Mesendoderm (in vitro differentiated cells): ENCODE results near the gene SPEG.

ENCODE experiments used
- DNase-seq: peaks from one replicate; pipeline ENCODE4 v3.0.0; 2013
- H2AK5ac ChIP-seq: 2 replicates; pipeline ENCODE4 v1.6.1; 2013; ENCODE audit warnings: low read length, inconsistent platforms
- H2BK120ac ChIP-seq: 2 replicates; pipeline ENCODE4 v1.6.1; 2013; ENCODE audit warnings: low read depth, mild to moderate bottlenecking, low read length, moderate library complexity, mixed read lengths
- H2BK15ac ChIP-seq: replicated peaks from 2 replicates; pipeline ENCODE4 v1.6.1; 2013; ENCODE audit warnings: low read depth, mild to moderate bottlenecking, moderate library complexity
- H2BK5ac ChIP-seq: 2 replicates; pipeline ENCODE4 v1.6.1; 2013; ENCODE audit warnings: low read length, inconsistent platforms
- H3K18ac ChIP-seq: 2 replicates; pipeline ENCODE4 v1.6.1; 2013; ENCODE audit warnings: mild to moderate bottlenecking, low read length, mixed read lengths
- H3K23ac ChIP-seq: one replicate; pipeline ENCODE4 v1.6.1; 2013; ENCODE audit warnings: low read length
- H3K27ac ChIP-seq: 2 replicates; pipeline ENCODE4 v1.5.1; 2013; ENCODE audit warnings: low read depth, mild to moderate bottlenecking, inconsistent platforms, low read length, moderate library complexity
- H3K27me3 ChIP-seq: 2 replicates; pipeline ENCODE4 v1.6.1; 2013; ENCODE audit warnings: low read length, control low read depth, mild to moderate bottlenecking, inconsistent platforms; ENCODE audit not compliant: insufficient read depth, poor library complexity
- H3K36me3 ChIP-seq: 2 replicates; pipeline ENCODE4 v1.6.1; 2013; ENCODE audit warnings: low read length, inconsistent platforms; ENCODE audit not compliant: control insufficient read depth, insufficient read depth
- H3K4ac ChIP-seq: one replicate; pipeline ENCODE4 v1.6.1; 2013; ENCODE audit warnings: low read depth, mild to moderate bottlenecking, low read length, moderate library complexity
- H3K4me1 ChIP-seq: 2 replicates; pipeline ENCODE4 v1.6.1; 2013; ENCODE audit warnings: low read depth, low read length, inconsistent platforms; ENCODE audit not compliant: control insufficient read depth
- H3K4me2 ChIP-seq: 2 replicates; pipeline ENCODE4 v1.6.1; 2013; ENCODE audit warnings: low read length
- H3K4me3 ChIP-seq: 2 replicates; pipeline ENCODE4 v1.5.1; 2013; ENCODE audit warnings: mild to moderate bottlenecking, low read length
- H3K56ac ChIP-seq: one replicate; pipeline ENCODE4 v1.6.1; 2013; ENCODE audit warnings: low read length
- H3K79me1 ChIP-seq: 2 replicates; pipeline ENCODE4 v1.6.1; 2013; ENCODE audit warnings: low read length, inconsistent platforms
- H3K79me2 ChIP-seq: 2 replicates; pipeline ENCODE4 v1.6.1; 2013; ENCODE audit warnings: mild to moderate bottlenecking, low read length; ENCODE audit not compliant: control insufficient read depth, insufficient read depth
- H3K9ac ChIP-seq: 2 replicates; pipeline ENCODE4 v1.6.1; 2013; ENCODE audit warnings: low read length, inconsistent platforms
- H4K5ac ChIP-seq: one replicate; pipeline ENCODE4 v1.6.1; 2013; ENCODE audit warnings: low read length
- H4K8ac ChIP-seq: one replicate; pipeline ENCODE4 v1.6.1; 2013; ENCODE audit warnings: low read depth, mild to moderate bottlenecking, control low read depth, low read length, moderate library complexity
- WGBS: extraction: QIAGEN DNeasy Blood & Tissue Kit; methylation state at CpG from one replicate; pipeline ENCODE4 v1.1.7; 2013; ENCODE audit warnings: low lambda C conversion rate, missing lambda C conversion rate; ENCODE audit not compliant: insufficient coverage; ENCODE audit errors: extremely low coverage; 5-methylcytosine and 5-hydroxymethylcytosine counted together

The SPEG gene

GRCh38 chr2:219403861-219404260 is 30.8 kb upstream of the SPEG start:
- H2BK15ac ChIP-seq = no peak overlapping the region
- H2BK120ac ChIP-seq = no peak overlapping the region
- no peak overlapping the region for H3K9ac ChIP-seq
- H3K4me2 ChIP-seq = no peak overlapping the region
- no peak overlapping the region for H3K23ac ChIP-seq
- H3K4me3 ChIP-seq = no peak overlapping the region
- no peaks in the 10 kb centered on the region for H3K4me1 ChIP-seq
- no peak overlapping the region for H4K5ac ChIP-seq
- no peaks in the 10 kb centered on the region for H3K79me2 ChIP-seq
- no peak overlapping the region for H2AK5ac ChIP-seq
- no peak for DNase-seq
- H3K56ac ChIP-seq = no peak overlapping the region
- no peak overlapping the region for H3K18ac ChIP-seq
- H3K27ac ChIP-seq = no peak overlapping the region
- H3K36me3 ChIP-seq = no peaks in the 10 kb centered on the region
- H3K27me3 ChIP-seq = no peaks in the 10 kb centered on the region
- no peak overlapping the region for H4K8ac ChIP-seq
- H3K4ac ChIP-seq = no peak overlapping the region
- H2BK5ac ChIP-seq = no peak overlapping the region
- H3K79me1 ChIP-seq = no peaks in the 10 kb centered on the region
- no CpG with 5 or more reads among the region's 9 CpGs for WGBS

GRCh38 chr2:219404291-219404910 is 30.2 kb upstream of the SPEG start:
- Histone ChIP-seq H3K79me1 (no peaks in the 10 kb centered on the region), H3K4ac (no peak overlapping the region), H2AK5ac (no peak overlapping the region), H2BK15ac (no peak overlapping the region), H3K4me1 (no peaks in the 10 kb centered on the region), H3K36me3 (no peaks in the 10 kb centered on the region), H2BK120ac (no peak overlapping the region), H4K8ac (no peak overlapping the region), H3K18ac (no peak overlapping the region), H3K4me3 (no peak overlapping the region), H3K4me2 (no peak overlapping the region), H3K23ac (no peak overlapping the region), H3K56ac (peak overlapping the region; percentile 12), H3K27ac (no peak overlapping the region), H3K27me3 (no peaks in the 10 kb centered on the region), H3K9ac (no peak overlapping the region), H2BK5ac (no peak overlapping the region), H4K5ac (no peak overlapping the region), H3K79me2 (no peaks in the 10 kb centered on the region)
- no peak for DNase-seq
- WGBS = no CpG with 5 or more reads among the region's 10 CpGs

- Histone ChIP-seq H3K27me3 (no peaks in the 10 kb centered on the region), H3K36me3 (no peaks in the 10 kb centered on the region), H3K23ac (no peak overlapping the region), H3K4ac (peak overlapping the region; percentile 17), H3K79me1 (no peaks in the 10 kb centered on the region), H3K4me3 (no peak overlapping the region), H4K5ac (no peak overlapping the region), H3K4me1 (no peaks in the 10 kb centered on the region), H3K18ac (no peak overlapping the region), H2BK120ac (no peak overlapping the region), H2AK5ac (no peak overlapping the region), H3K9ac (no peak overlapping the region), H3K56ac (no peak overlapping the region), H4K8ac (no peak overlapping the region), H3K79me2 (no peaks in the 10 kb centered on the region), H3K27ac (no peak overlapping the region), H2BK5ac (no peak overlapping the region), H3K4me2 (no peak overlapping the region), H2BK15ac (no peak overlapping the region)
- no peak for DNase-seq
- no CpG with 5 or more reads among the region's 7 CpGs for WGBS
These were observed 29.7 kb upstream of the SPEG start for GRCh38 chr2:219404954-219405353.

- Histone ChIP-seq H3K27me3 (no peaks in the 10 kb centered on the region), H3K36me3 (no peaks in the 10 kb centered on the region), H2BK15ac (no peak overlapping the region), H3K18ac (no peak overlapping the region), H2AK5ac (no peak overlapping the region), H3K56ac (no peak overlapping the region), H3K79me1 (no peaks in the 10 kb centered on the region), H2BK5ac (no peak overlapping the region), H3K79me2 (no peaks in the 10 kb centered on the region), H3K4me2 (no peak overlapping the region), H4K8ac (no peak overlapping the region), H3K4me1 (no peaks in the 10 kb centered on the region), H3K23ac (no peak overlapping the region), H3K9ac (no peak overlapping the region), H3K4me3 (no peak overlapping the region), H3K4ac (no peak overlapping the region), H4K5ac (no peak overlapping the region), H3K27ac (no peak overlapping the region), H2BK120ac (no peak overlapping the region)
- DNase-seq = peak; percentile 60
- WGBS = no CpG with 5 or more reads among the region's 9 CpGs
These were observed 29.2 kb upstream of the SPEG start for GRCh38 chr2:219405451-219405850.

GRCh38 chr2:219405958-219406860 is 28.4 kb upstream of the SPEG start:
- Histone ChIP-seq H3K23ac (no peak overlapping the region), H4K5ac (no peak overlapping the region), H3K56ac (no peak overlapping the region), H3K27ac (no peak overlapping the region), H4K8ac (no peak overlapping the region), H2BK120ac (no peak overlapping the region), H3K4ac (no peak overlapping the region), H2AK5ac (no peak overlapping the region), H2BK15ac (no peak overlapping the region), H3K4me1 (no peaks in the 10 kb centered on the region), H3K9ac (no peak overlapping the region), H2BK5ac (no peak overlapping the region), H3K18ac (no peak overlapping the region), H3K27me3 (no peaks in the 10 kb centered on the region), H3K79me1 (no peaks in the 10 kb centered on the region), H3K4me3 (no peak overlapping the region), H3K36me3 (no peaks in the 10 kb centered on the region), H3K79me2 (no peaks in the 10 kb centered on the region), H3K4me2 (no peak overlapping the region)
- no CpG with 5 or more reads among the region's 7 CpGs for WGBS
- DNase-seq = no peak
